Psoas muscle (tissue), 8 donors: ENCODE measurements around the gene PANK4. TPM values are rescaled to one million over a fixed set of nuclear protein-coding genes. Genes with fewer than 3 reads are reported as not detected.

Experiments used
- ATAC-seq, 4 donors: fragments of 200-7000 bp; cut with Tn5 transposase; one replicate each; pipeline ENCODE4 v1.9.1; 2020; ENCODE audit warnings: moderate library complexity in 3 of 4, mild to moderate bottlenecking in 2 of 4
- DNase-seq, 2 donors: peaks; one replicate each; pipeline ENCODE4 v3.0.0-alpha.2; 2020
- H3K27ac ChIP-seq: fragments of 200-600 bp; one replicate; pipeline ENCODE4 v1.8.0; 2022
- H3K27me3 ChIP-seq, 3 donors: fragments of 200-600 bp in 1 of 3; one replicate each; pipeline versions ENCODE4 v1.6.1 to v1.8.0; 2013 to 2022; ENCODE audit warnings: low read length in 2 of 3, mild to moderate bottlenecking in 2 of 3, moderate library complexity in 1 of 3; ENCODE audit not compliant: insufficient read depth in 3 of 3
- H3K36me3 ChIP-seq, 2 donors: fragments of 200-600 bp in 1 of 2; one replicate each; pipeline versions ENCODE4 v1.6.1 to v1.8.0; 2013 to 2022; ENCODE audit warnings: low read depth in 1 of 2, mild to moderate bottlenecking in 1 of 2, moderate library complexity in 1 of 2; ENCODE audit not compliant: insufficient read depth in 1 of 2
- H3K4me1 ChIP-seq: fragments of 200-600 bp; one replicate; pipeline ENCODE4 v1.8.0; 2022
- H3K4me3 ChIP-seq: fragments of 200-600 bp; one replicate; pipeline ENCODE4 v1.8.0; 2022; ENCODE audit warnings: mild to moderate bottlenecking
- H3K9me3 ChIP-seq: fragments of 200-600 bp; one replicate; pipeline ENCODE4 v1.8.0; 2022
- WGBS, 3 donors: extraction: QIAGEN DNeasy Blood & Tissue Kit; methylation state at CpG; one replicate each; pipeline versions ENCODE4 v1.1.6 to v1.1.7; 2013; 5-methylcytosine and 5-hydroxymethylcytosine counted together
- intact Hi-C, 2 donors: fragments of 100-400 bp; cut with DNase I; formaldehyde crosslinking; loops; one replicate each; pipeline versions ENCODE4 v1.11.0 to v1.14.2; 2022
- polyA plus RNA-seq, 3 donors: library from polyadenylated mRNA; stranded (reverse); fragments of 200-250 nt; gene quantifications; one replicate each; pipeline ENCODE4 v1.2.3, GENCODE V29; 2013
- total RNA-seq, 4 donors: library from RNA; stranded (reverse); fragmentation: NEBNext Ultra II Directional in 2 of 4; extraction: Animal tissue kit (Norgen Biotek cat#: 25700) in 2 of 4; gene quantifications; one replicate each; pipeline versions ENCODE4 v1.2.1 to v1.2.4, GENCODE V29; 2021 to 2023
- TF ChIP-seq, protein P1 (sequence below): fragments of 200-600 bp; IDR thresholded peaks from one replicate; pipeline ENCODE4 v1.8.0; 2022; ENCODE audit warnings: antibody characterized with exemption
- donor health status: healthy with polysubstance abuse.
- donor health status: DM: no; HTN: no; CAD: no; lungs with moderate emphysema.
- donor health status: Bipolar disorder and iron deficiency.
- donor health status: healthy.
- donor health status: DM: yes; HTN: yes; CAD: no.
- donor health status: DM: no; HTN: no; CAD: no.
- donor health status: DM: no; HTN: no; CAD: no.
- donor health status: DM: yes; HTN: yes; CAD: no.

The PANK4 gene
- total and polyA plus RNA-seq, 7 donors: 29.0 to 45.1 (median 31.9) TPM

GRCh38 chr1:2505461-2505994 lies 20.9 kb downstream of the PANK4 start:
- peak in 2 of 4 donors; percentile 1 to 21 for ATAC-seq
- WGBS, 3 donors: 51 to 71% (median 53%) methylated on average over 21 of the region's 21 CpGs
- H3K4me1 ChIP-seq: no peaks in the 10 kb centered on the region

GRCh38 chr1:2504949-2505272 lies 21.5 kb downstream of the PANK4 start:
- ATAC-seq (peak in 2 of 4 donors; percentile 9), DNase-seq (no peak)
- Histone ChIP-seq H3K4me3 (no peak overlapping the region), H3K4me1 (no peaks in the 10 kb centered on the region), H3K36me3 (peaks cover 1 to 25% of the 10 kb centered on the region in 2 donors), H3K9me3 (no peaks in the 10 kb centered on the region), H3K27ac (no peak overlapping the region), H3K27me3 (peaks cover 0 to 50% (median 9%) of the 10 kb centered on the region in 3 donors)
- TF ChIP-seq, protein P1, sequence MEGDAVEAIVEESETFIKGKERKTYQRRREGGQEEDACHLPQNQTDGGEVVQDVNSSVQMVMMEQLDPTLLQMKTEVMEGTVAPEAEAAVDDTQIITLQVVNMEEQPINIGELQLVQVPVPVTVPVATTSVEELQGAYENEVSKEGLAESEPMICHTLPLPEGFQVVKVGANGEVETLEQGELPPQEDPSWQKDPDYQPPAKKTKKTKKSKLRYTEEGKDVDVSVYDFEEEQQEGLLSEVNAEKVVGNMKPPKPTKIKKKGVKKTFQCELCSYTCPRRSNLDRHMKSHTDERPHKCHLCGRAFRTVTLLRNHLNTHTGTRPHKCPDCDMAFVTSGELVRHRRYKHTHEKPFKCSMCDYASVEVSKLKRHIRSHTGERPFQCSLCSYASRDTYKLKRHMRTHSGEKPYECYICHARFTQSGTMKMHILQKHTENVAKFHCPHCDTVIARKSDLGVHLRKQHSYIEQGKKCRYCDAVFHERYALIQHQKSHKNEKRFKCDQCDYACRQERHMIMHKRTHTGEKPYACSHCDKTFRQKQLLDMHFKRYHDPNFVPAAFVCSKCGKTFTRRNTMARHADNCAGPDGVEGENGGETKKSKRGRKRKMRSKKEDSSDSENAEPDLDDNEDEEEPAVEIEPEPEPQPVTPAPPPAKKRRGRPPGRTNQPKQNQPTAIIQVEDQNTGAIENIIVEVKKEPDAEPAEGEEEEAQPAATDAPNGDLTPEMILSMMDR: no peak
- intact Hi-C loops: no loop called here
- 24 to 53% (median 29%) methylated on average over 4 to 22 of the region's 22 CpGs for WGBS, 3 donors

More at GRCh38 chr1:2505461-2505994, 20.9 kb downstream of the PANK4 start:
- DNase-seq: no peak
- peaks cover 0 to 46% (median 9%) of the 10 kb centered on the region in 3 donors for H3K27me3 ChIP-seq
- H3K9me3 ChIP-seq: no peaks in the 10 kb centered on the region
- H3K4me3 ChIP-seq: no peak overlapping the region
- H3K36me3 ChIP-seq: peaks cover 7 to 31% of the 10 kb centered on the region in 2 donors
- TF ChIP-seq, protein P1: no peak
- no peak overlapping the region for H3K27ac ChIP-seq
- intact Hi-C loops: no loop called here

GRCh38 chr1:2504225-2504948 lies 22.0 kb downstream of the PANK4 start:
- Histone ChIP-seq H3K4me3 (no peak overlapping the region), H3K9me3 (no peaks in the 10 kb centered on the region), H3K27me3 (peaks cover 0 to 54% (median 9%) of the 10 kb centered on the region in 3 donors), H3K27ac (no peak overlapping the region), H3K36me3 (peaks cover 0 to 20% of the 10 kb centered on the region in 2 donors), H3K4me1 (no peaks in the 10 kb centered on the region)
- ATAC-seq (peak in 3 of 4 donors; percentile 7 to 24 (median 10)), DNase-seq (no peak)
- 21 to 27% (median 24%) methylated on average over 33 to 36 of the region's 36 CpGs for WGBS, 3 donors
- intact Hi-C loops: no loop called here
- TF ChIP-seq, protein P1: no peak

DNA sequence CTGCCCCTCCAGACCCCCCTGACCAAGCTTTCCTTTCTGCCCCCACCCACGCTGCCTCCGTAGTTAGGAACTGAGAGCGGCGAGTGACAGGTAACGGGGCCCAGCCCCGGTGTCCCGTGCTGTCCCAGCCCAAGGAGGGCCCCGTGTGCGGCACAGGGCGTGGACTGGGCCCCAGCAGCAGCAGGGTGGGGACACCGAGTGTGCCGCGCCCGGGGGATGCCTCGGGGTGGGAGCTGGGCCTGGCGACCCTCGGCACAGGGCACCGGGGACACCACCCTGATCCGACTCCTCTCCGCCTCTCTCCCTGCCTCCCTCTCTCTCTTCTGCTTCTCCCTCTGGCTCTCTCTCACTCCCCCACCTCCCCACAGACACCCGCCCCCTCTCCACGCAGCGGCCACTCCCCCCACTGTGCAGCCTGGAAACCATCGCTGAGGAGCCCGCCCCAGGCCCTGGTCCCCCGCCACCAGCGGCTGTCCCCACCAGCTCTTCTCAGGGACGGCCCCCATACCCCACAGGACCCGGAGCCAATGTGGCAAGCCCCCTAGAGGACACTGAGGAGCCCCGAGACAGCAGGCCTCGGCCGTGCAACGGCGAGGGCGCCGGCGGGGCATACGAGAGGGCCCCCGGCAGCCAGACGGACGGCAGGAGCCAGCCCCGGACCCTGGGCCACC lies 22.7 kb downstream of the PANK4 start:
- TF ChIP-seq, protein P1: no peak
- intact Hi-C loops: no loop called here
- Histone ChIP-seq H3K4me3 (no peak overlapping the region), H3K9me3 (no peaks in the 10 kb centered on the region), H3K27me3 (peaks cover 0 to 58% (median 9%) of the 10 kb centered on the region in 3 donors), H3K36me3 (peaks cover 0 to 13% of the 10 kb centered on the region in 2 donors), H3K4me1 (no peaks in the 10 kb centered on the region), H3K27ac (no peak overlapping the region)
- DNase-seq (no peak), ATAC-seq (peak in 1 of 4 donors; percentile 2)
- 34 to 42% (median 36%) methylated on average over 39 to 42 of the region's 42 CpGs for WGBS, 3 donors
